Gastrocnemius medialis (tissue), 4 donors: Measurements from ENCODE around the gene NPR2.

Experiments
- POLR2A ChIP-seq, 2 donors: fragments of 450-650 bp; IDR thresholded peaks; one replicate each; pipeline ENCODE4 v1.6.1; 2017; ENCODE audit warnings: antibody characterized with exemption in 2 of 2, mild to moderate bottlenecking in 2 of 2, moderate library complexity in 2 of 2
- TF ChIP-seq, protein P1 (sequence below), 5 experiments: fragments of 450-650 bp in 3 of 5; fragments of 200-600 bp in 2 of 5; sonication (generic) in 2 of 5; IDR thresholded peaks in 4 of 5; conservative IDR thresholded peaks in 1 of 5; 1 replicate in 4 of 5; 2 replicates in 1 of 5; pipeline ENCODE4 v1.5.1; 2016 to 2019; ENCODE audit warnings: antibody characterized with exemption in 5 of 5, mild to moderate bottlenecking in 3 of 5, moderate library complexity in 3 of 5

- TF ChIP-seq, protein P1, sequence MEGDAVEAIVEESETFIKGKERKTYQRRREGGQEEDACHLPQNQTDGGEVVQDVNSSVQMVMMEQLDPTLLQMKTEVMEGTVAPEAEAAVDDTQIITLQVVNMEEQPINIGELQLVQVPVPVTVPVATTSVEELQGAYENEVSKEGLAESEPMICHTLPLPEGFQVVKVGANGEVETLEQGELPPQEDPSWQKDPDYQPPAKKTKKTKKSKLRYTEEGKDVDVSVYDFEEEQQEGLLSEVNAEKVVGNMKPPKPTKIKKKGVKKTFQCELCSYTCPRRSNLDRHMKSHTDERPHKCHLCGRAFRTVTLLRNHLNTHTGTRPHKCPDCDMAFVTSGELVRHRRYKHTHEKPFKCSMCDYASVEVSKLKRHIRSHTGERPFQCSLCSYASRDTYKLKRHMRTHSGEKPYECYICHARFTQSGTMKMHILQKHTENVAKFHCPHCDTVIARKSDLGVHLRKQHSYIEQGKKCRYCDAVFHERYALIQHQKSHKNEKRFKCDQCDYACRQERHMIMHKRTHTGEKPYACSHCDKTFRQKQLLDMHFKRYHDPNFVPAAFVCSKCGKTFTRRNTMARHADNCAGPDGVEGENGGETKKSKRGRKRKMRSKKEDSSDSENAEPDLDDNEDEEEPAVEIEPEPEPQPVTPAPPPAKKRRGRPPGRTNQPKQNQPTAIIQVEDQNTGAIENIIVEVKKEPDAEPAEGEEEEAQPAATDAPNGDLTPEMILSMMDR (IDR thresholded peaks at IDR 0.05 in 4 of 5, conservative IDR thresholded peaks at IDR 0.05 in 1 of 5), result no peak
- no peak for TF ChIP-seq POLR2A (IDR thresholded peaks at IDR 0.05)
These were observed 47.4 kb upstream of the NPR2 start for GRCh38 chr9:35743880-35744518.
